ENCODE measurements around the gene ABCA4. TPM values are rescaled to one million over a fixed set of nuclear protein-coding genes. Genes with fewer than 3 reads are reported as not detected.
"Not testable (repeated sequence)": the region's sequence is repeated elsewhere in the genome, so short reads cannot be mapped to it uniquely, and the experiment has no call there.

ABCA4 gene
- total RNA-seq, 1 experiment from 2014 or later, result 0.29 TPM

DNA sequence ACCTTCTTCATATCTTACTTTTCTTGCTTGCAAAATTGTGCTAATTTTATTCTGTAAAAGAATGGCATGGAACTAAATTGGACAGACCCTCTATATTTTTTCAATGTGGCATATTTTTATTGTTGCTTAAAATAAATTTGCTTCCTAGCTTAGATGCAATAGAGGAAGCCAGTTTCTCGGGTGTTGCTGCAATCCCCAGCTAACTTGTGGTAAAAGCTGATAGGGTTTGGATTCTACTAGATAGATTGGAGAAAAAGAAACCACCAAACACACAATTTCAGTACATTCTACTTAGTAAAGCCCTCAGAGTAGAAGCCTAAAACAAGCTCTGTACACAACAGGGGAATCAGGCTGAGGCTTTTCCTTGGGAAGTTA, 162.2 kb downstream of the ABCA4 start:
- Histone ChIP-seq H3K9me2 (replicated peaks; ENCODE audit: low read length) (no peaks in the 10 kb centered on the region), H3K9me3 (ENCODE audit: low read length) (peaks cover 14% of the 10 kb centered on the region), H3K4me2 (ENCODE audit: low read length) (no peak overlapping the region), H3K79me2 (ENCODE audit: low read length) (no peaks in the 10 kb centered on the region), H3K9ac (ENCODE audit: low read length) (no peak overlapping the region), H3K4me3 (ENCODE audit: low read length) (no peak overlapping the region), H3K4me1 (ENCODE audit: insufficient read depth, low read length) (0 out of 2 replicates have a peak, but pooled peaks cover 5% of the 10 kb centered on the region), H3F3A (ENCODE audit: low read length, unreplicated experiment) (no peaks in the 10 kb centered on the region), H2AFZ (ENCODE audit: low read length) (no peak overlapping the region), H3K27ac (ENCODE audit: low read length) (no peak overlapping the region), H3K36me3 (ENCODE audit: low read depth, low read length) (no peaks in the 10 kb centered on the region), H4K20me1 (ENCODE audit: low read length) (no peaks in the 10 kb centered on the region), H3K27me3 (ENCODE audit: low read length) (no peaks in the 10 kb centered on the region)
- ATAC-seq (no peak), DNase-seq (no peak)
- no peak for TF ChIP-seq EZH2 (IDR thresholded peaks at IDR 0.05; ENCODE audit: low read length, unreplicated experiment)
- TF ChIP-seq, protein P1, sequence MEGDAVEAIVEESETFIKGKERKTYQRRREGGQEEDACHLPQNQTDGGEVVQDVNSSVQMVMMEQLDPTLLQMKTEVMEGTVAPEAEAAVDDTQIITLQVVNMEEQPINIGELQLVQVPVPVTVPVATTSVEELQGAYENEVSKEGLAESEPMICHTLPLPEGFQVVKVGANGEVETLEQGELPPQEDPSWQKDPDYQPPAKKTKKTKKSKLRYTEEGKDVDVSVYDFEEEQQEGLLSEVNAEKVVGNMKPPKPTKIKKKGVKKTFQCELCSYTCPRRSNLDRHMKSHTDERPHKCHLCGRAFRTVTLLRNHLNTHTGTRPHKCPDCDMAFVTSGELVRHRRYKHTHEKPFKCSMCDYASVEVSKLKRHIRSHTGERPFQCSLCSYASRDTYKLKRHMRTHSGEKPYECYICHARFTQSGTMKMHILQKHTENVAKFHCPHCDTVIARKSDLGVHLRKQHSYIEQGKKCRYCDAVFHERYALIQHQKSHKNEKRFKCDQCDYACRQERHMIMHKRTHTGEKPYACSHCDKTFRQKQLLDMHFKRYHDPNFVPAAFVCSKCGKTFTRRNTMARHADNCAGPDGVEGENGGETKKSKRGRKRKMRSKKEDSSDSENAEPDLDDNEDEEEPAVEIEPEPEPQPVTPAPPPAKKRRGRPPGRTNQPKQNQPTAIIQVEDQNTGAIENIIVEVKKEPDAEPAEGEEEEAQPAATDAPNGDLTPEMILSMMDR (conservative IDR thresholded peaks at IDR 0.05; ENCODE audit: low read depth, low read length), result no peak
- TF ChIP-seq EZH2phosphoT487 (IDR thresholded peaks at IDR 0.05; ENCODE audit: borderline replicate concordance, low read length), result no peak
- ChIA-PET CTCF (interaction anchor here (0.6 kb wide), 1 partner anchor 523 kb away, joined by 4 read pairs; no protein-coding TSS in a partner anchor), POLR2A (ENCODE audit: unreplicated experiment) (no interaction called here)
- intact Hi-C loops (cut with micrococcal nuclease), result no loop called here
- no TSS peak for BruUV-seq (replicated peaks)

DNA sequence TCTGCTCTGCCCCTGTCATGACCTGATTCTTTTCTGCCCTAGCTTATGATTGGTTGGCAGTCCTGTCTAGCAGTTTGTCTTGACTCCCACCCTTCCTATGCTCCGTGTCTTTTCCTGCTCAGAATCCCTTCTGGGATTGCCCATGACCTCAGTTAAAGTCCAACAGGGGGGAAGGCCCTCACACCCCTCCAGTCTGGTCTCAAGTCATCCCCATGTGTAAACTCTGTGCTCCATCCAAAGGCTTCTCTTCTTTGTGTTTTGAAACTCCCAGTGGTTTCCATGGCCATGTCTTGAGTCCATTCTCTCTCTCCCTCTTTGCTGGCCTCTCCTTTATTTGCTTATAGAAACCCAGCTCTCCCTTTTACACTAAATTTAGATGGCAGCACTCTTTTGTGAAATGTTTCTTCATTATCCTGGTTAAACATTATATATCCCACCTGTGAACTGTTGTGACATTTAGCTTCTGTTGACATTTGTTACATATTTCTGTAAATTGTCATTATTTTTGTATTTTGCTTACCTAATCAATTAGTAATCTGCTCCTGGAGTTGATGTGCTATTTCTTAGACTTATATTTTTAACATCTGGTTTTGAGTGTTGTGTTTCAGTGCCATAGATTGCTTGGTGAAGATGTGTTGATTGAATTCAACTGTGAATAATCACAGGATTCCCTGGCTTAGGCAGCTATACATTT, 162.8 kb downstream of the ABCA4 start:
- no peak overlapping the region for H3K27ac ChIP-seq (ENCODE audit: low read length)
- no peak for TF ChIP-seq EZH2phosphoT487 (IDR thresholded peaks at IDR 0.05; ENCODE audit: borderline replicate concordance, low read length)
- TF ChIP-seq EZH2 (IDR thresholded peaks at IDR 0.05; ENCODE audit: low read length, unreplicated experiment), result no peak
- TF ChIP-seq, protein P1 (conservative IDR thresholded peaks at IDR 0.05; ENCODE audit: low read depth, low read length), result no peak
- POLR2A ChIA-PET (ENCODE audit: unreplicated experiment), result interaction anchor here (0.5 to 0.6 kb wide), 2 partner anchors 409 to 464 kb away, joined by 4 to 10 read pairs; no protein-coding TSS in a partner anchor
- no peaks in the 10 kb centered on the region for H3K9me2 ChIP-seq (replicated peaks; ENCODE audit: low read length)
- H2AFZ ChIP-seq (ENCODE audit: low read length), result no peak overlapping the region
- ATAC-seq (no peak), DNase-seq (no peak)
- H3K36me3 ChIP-seq (ENCODE audit: low read depth, low read length), result no peaks in the 10 kb centered on the region
- intact Hi-C loops (cut with micrococcal nuclease), result no loop called here
- H3K4me2 ChIP-seq (ENCODE audit: low read length), result no peak overlapping the region
- H3K79me2 ChIP-seq (ENCODE audit: low read length), result no peaks in the 10 kb centered on the region
- no peak overlapping the region for H3K9ac ChIP-seq (ENCODE audit: low read length)
- H3K4me3 ChIP-seq (ENCODE audit: low read length), result no peak overlapping the region
- BruUV-seq (replicated peaks), result no TSS peak
- no peaks in the 10 kb centered on the region for H4K20me1 ChIP-seq (ENCODE audit: low read length)
- CTCF ChIA-PET, result no interaction called here
- H3F3A ChIP-seq (ENCODE audit: low read length, unreplicated experiment), result no peaks in the 10 kb centered on the region
- peaks cover 14% of the 10 kb centered on the region for H3K9me3 ChIP-seq (ENCODE audit: low read length)
- 0 out of 2 replicates have a peak, but pooled peaks cover 5% of the 10 kb centered on the region for H3K4me1 ChIP-seq (ENCODE audit: insufficient read depth, low read length)
- no peaks in the 10 kb centered on the region for H3K27me3 ChIP-seq (ENCODE audit: low read length)

DNA sequence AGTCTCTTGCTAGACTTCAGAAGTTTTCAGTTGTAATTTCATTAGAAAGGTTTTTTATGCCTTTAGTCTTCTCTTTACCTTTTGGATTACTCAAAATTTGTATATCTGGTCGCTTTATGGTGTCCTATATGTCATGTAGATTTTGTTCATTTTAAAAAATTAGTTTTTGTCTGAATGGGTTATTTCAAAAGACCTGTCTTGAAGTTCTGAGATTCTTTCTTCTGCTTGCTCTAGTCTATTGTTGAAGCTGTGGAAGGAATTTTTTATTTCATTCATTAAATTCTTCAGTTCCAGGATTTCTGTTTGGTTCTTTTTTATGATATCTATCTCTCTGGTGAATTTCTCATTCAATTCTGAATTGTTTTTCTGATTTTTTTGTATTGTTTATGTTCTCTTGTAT, 165.2 kb downstream of the ABCA4 start:
- intact Hi-C loops (cut with micrococcal nuclease), result no loop called here
- H3K27me3 ChIP-seq (ENCODE audit: low read length), result no peaks in the 10 kb centered on the region
- no peak for DNase-seq
- H3K4me1 ChIP-seq (ENCODE audit: insufficient read depth, low read length), result 0 out of 2 replicates have a peak, but pooled peaks cover 5% of the 10 kb centered on the region
- TF ChIP-seq EZH2 (IDR thresholded peaks at IDR 0.05; ENCODE audit: low read length, unreplicated experiment) (no peak), EZH2phosphoT487 (IDR thresholded peaks at IDR 0.05; ENCODE audit: borderline replicate concordance, low read length) (no peak)
- TF ChIP-seq, protein P1 (conservative IDR thresholded peaks at IDR 0.05; ENCODE audit: low read depth, low read length), result no peak
- BruUV-seq (replicated peaks), result no TSS peak
- POLR2A ChIA-PET (ENCODE audit: unreplicated experiment), result no interaction called here
- CTCF ChIA-PET, result no interaction called here
- peaks cover 14% of the 10 kb centered on the region for H3K9me3 ChIP-seq (ENCODE audit: low read length)
- H2AFZ ChIP-seq (ENCODE audit: low read length), result no peak overlapping the region
- H3K79me2 ChIP-seq (ENCODE audit: low read length), result no peaks in the 10 kb centered on the region
- H3K9me2 ChIP-seq (replicated peaks; ENCODE audit: low read length), result no peaks in the 10 kb centered on the region
- H3K27ac ChIP-seq (ENCODE audit: low read length), result no peak overlapping the region
- no peak overlapping the region for H3K4me3 ChIP-seq (ENCODE audit: low read length)
- H3K9ac ChIP-seq (ENCODE audit: low read length), result no peak overlapping the region
- no peaks in the 10 kb centered on the region for H3K36me3 ChIP-seq (ENCODE audit: low read depth, low read length)
- ATAC-seq, result no peak
- H4K20me1 ChIP-seq (ENCODE audit: low read length), result no peaks in the 10 kb centered on the region
- no peak overlapping the region for H3K4me2 ChIP-seq (ENCODE audit: low read length)
- H3F3A ChIP-seq (ENCODE audit: low read length, unreplicated experiment), result no peaks in the 10 kb centered on the region

DNA sequence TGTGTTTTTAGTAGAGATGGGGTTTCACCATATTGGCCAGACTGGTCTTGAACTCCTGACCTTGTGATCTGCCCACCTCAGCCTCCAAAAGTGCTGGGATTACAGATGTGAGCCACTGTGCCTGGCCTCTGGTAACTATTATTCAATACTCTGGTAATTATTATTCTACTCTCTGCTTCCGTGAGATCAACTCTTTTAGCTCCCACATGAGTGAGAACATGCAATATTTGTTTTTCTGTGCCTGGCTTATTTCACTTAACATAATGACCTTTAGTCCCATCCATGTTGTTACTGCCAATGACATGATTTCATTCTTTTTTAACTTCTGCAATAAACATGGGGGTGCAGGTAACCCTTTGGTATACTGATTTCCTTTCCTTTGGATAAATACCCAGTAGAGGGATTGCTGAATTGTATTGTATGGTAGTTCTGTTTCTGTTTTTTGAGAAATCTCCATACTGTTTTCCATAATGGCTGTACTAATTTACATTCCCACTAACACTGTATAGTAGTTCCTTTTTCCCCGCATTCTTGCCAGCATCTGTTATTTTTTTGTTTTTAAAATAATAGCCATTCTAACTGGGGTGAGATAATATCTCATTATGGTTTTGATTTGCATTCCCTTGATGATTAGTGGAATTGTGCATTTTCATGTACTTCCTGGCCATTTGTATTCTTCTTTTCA, 173.8 kb downstream of the ABCA4 start:
- BruUV-seq (replicated peaks); H4K20me1 ChIP-seq (ENCODE audit: low read length): not testable (repeated sequence)

More for the DNA sequence above, 173.8 kb downstream of the ABCA4 start:
- H3K9ac ChIP-seq (ENCODE audit: low read length); H3K4me2 ChIP-seq (ENCODE audit: low read length); H2AFZ ChIP-seq (ENCODE audit: low read length); H3K79me2 ChIP-seq (ENCODE audit: low read length); H3F3A ChIP-seq (ENCODE audit: low read length, unreplicated experiment); ATAC-seq; DNase-seq; H3K27me3 ChIP-seq (ENCODE audit: low read length); POLR2A ChIA-PET (ENCODE audit: unreplicated experiment); H3K27ac ChIP-seq (ENCODE audit: low read length); H3K4me3 ChIP-seq (ENCODE audit: low read length); intact Hi-C loops (cut with micrococcal nuclease); H3K4me1 ChIP-seq (ENCODE audit: insufficient read depth, low read length); CTCF ChIA-PET; H3K36me3 ChIP-seq (ENCODE audit: low read depth, low read length); H3K9me2 ChIP-seq (replicated peaks; ENCODE audit: low read length); H3K9me3 ChIP-seq (ENCODE audit: low read length): not testable (repeated sequence)
